Vagina (tissue), 2 donors: ENCODE data around the gene TMEM186.

Experiments
- POLR2A ChIP-seq, 2 donors: fragments of 450-650 bp; IDR thresholded peaks; one replicate each; pipeline ENCODE4 v1.6.1; 2017; ENCODE audit warnings: antibody characterized with exemption in 2 of 2, mild to moderate bottlenecking in 2 of 2, moderate library complexity in 2 of 2
- POLR2AphosphoS5 ChIP-seq, 2 donors: sonication (generic); formaldehyde crosslinking; IDR thresholded peaks; one replicate each; pipeline ENCODE4 v1.9.0; 2017; ENCODE audit warnings: antibody characterized with exemption in 2 of 2, mild to moderate bottlenecking in 2 of 2, low read depth in 1 of 2; ENCODE audit not compliant: insufficient read depth in 1 of 2
- TF ChIP-seq, protein P1 (sequence below), 3 experiments: fragments of 450-650 bp in 2 of 3; fragments of 200-600 bp in 1 of 3; sonication (generic) in 1 of 3; IDR thresholded peaks; one replicate each; pipeline ENCODE4 v1.5.1; 2017 to 2019; ENCODE audit warnings: antibody characterized with exemption in 3 of 3, mild to moderate bottlenecking in 2 of 3, moderate library complexity in 2 of 3

DNA sequence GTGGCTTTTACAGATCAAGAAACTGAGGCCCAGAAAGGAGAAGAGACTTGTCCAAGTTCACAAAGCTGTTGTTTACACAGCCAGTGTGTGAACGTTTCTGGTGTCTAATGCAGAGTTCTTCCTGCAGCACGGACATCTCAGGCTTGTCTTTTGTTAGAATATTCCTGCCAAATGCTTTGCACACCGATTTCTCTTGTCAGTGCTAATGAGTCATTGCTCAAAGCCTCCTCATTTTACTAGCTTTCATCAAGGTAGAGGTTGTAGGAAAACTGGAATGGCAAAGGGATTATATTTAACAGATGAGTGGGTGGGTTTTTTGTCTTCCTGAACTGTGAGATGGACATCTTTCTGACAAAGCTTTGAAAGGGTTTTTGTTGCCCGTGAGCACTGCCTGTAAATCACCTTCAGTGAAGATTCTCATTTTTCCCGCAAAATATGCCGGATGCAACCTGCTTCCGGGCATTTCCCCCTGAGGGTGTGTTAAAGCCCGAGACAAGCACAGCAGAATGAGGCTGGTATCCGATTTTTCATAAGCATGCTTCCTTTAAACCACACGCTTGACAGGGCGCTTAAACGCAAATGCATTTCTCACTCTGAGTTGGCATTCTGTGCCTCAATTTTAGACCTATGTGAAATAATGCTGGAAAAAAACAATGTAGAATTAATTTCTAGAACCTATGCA lies 14.9 kb upstream of the TMEM186 start:
- TF ChIP-seq, protein P1, sequence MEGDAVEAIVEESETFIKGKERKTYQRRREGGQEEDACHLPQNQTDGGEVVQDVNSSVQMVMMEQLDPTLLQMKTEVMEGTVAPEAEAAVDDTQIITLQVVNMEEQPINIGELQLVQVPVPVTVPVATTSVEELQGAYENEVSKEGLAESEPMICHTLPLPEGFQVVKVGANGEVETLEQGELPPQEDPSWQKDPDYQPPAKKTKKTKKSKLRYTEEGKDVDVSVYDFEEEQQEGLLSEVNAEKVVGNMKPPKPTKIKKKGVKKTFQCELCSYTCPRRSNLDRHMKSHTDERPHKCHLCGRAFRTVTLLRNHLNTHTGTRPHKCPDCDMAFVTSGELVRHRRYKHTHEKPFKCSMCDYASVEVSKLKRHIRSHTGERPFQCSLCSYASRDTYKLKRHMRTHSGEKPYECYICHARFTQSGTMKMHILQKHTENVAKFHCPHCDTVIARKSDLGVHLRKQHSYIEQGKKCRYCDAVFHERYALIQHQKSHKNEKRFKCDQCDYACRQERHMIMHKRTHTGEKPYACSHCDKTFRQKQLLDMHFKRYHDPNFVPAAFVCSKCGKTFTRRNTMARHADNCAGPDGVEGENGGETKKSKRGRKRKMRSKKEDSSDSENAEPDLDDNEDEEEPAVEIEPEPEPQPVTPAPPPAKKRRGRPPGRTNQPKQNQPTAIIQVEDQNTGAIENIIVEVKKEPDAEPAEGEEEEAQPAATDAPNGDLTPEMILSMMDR (IDR thresholded peaks at IDR 0.05): no peak
- TF ChIP-seq POLR2AphosphoS5 (IDR thresholded peaks at IDR 0.05; ENCODE audit: insufficient read depth in 1 of 2, low read depth in 1 of 2): no peak
- no peak for TF ChIP-seq POLR2A (IDR thresholded peaks at IDR 0.05)
